Panc1 (cell line): Measurements from ENCODE around the gene NPIPA5. TPM values are rescaled to one million over a fixed set of nuclear protein-coding genes. Genes with fewer than 3 reads are reported as not detected.
"Not testable (repeated sequence)": the region's sequence is repeated elsewhere in the genome, so short reads cannot be mapped to it uniquely, and the experiment has no call there.

ENCODE experiments used
- ATAC-seq: fragments of 200-7000 bp; cut with Tn5 transposase; 2 replicates; pipeline ENCODE4 v1.9.1; 2020; ENCODE audit warnings: mild to moderate bottlenecking, moderate library complexity
- BruUV-seq: library from RNA; stranded (reverse); fragments of 400-500 nt; replicated peaks from 2 replicates; lab custom pipeline; 2021; lab: Mats Ljungman, UMichigan
- CTCF ChIA-PET: fragments of 300-600 bp; sonication (Branson Sonifier 250); formaldehyde crosslinking; loops from one replicate; lab custom pipeline; 2022; ENCODE audit warnings: antibody characterized with exemption; lab: Charles Lee
- POLR2A ChIA-PET: fragments of 300-600 bp; sonication (Branson Sonifier 250); formaldehyde crosslinking; loops from one replicate; lab custom pipeline; 2022; ENCODE audit warnings: antibody characterized with exemption; lab: Charles Lee
- DNase-seq: peaks from one replicate; pipeline ENCODE4 v3.0.0-alpha.2; 2010; ENCODE audit warnings: low read depth, low spot score
- H3K27ac ChIP-seq: 2 replicates; pipeline ENCODE4 v1.5.1; 2011; ENCODE audit warnings: mild to moderate bottlenecking, low read length, inconsistent platforms
- H3K27me3 ChIP-seq: fragments of 200-500 bp; sonication (Bioruptor generic); 2 replicates; pipeline ENCODE4 v1.6.0; 2014; ENCODE audit warnings: low read length, inconsistent platforms; ENCODE audit not compliant: control insufficient read depth, insufficient read depth
- H3K36me3 ChIP-seq: fragments of 200-500 bp; sonication (Bioruptor generic); 2 replicates; pipeline ENCODE4 v1.5.1; 2014; ENCODE audit warnings: inconsistent platforms, mild to moderate bottlenecking, low read length, moderate library complexity; ENCODE audit not compliant: control insufficient read depth, insufficient read depth
- H3K4me1 ChIP-seq: 2 replicates; pipeline ENCODE4 v1.5.1; 2011; ENCODE audit warnings: inconsistent platforms, mild to moderate bottlenecking, low read length, moderate library complexity; ENCODE audit not compliant: control insufficient read depth, insufficient read depth
- H3K4me3 ChIP-seq, 2 experiments: 2 replicates each; pipeline ENCODE4 v1.5.1; 2011 to 2012; ENCODE audit warnings: low read depth in 2 of 2, low read length in 2 of 2, mild to moderate bottlenecking in 2 of 2, inconsistent platforms in 1 of 2, moderate library complexity in 1 of 2
- H3K9me3 ChIP-seq: fragments of 200-500 bp; sonication (Bioruptor generic); 2 replicates; pipeline ENCODE4 v1.5.1; 2014; ENCODE audit warnings: low read depth, mild to moderate bottlenecking, inconsistent platforms, low read length, moderate library complexity; ENCODE audit not compliant: control insufficient read depth, insufficient read depth
- CTCF ChIP-seq: fragments of 450-650 bp; IDR thresholded peaks from 2 replicates; pipeline ENCODE4 v1.5.1; 2017; ENCODE audit warnings: mild to moderate bottlenecking
- POLR2AphosphoS5 ChIP-seq: IDR thresholded peaks from 2 replicates; pipeline ENCODE4 v1.6.1; 2012; ENCODE audit warnings: mild to moderate bottlenecking, low read depth, low read length, moderate library complexity
- SIN3A ChIP-seq: IDR thresholded peaks from 2 replicates; pipeline ENCODE4 v1.6.1; 2012; ENCODE audit warnings: low read depth, mild to moderate bottlenecking, low read length, moderate library complexity, borderline replicate concordance; ENCODE audit not compliant: insufficient read depth
- TCF7L2 ChIP-seq: IDR thresholded peaks from 2 replicates; pipeline ENCODE4 v1.6.1; 2011; ENCODE audit warnings: mild to moderate bottlenecking, low read depth, low read length, inconsistent platforms
- in situ Hi-C: cut with HindIII; loops from 2 replicates; pipeline ENCODE4 v1.10.0; 2016; ENCODE audit warnings: low sequenced_read_pairs, low pct_unique_long_range_greater_than_20kb
- intact Hi-C: fragments of 100-400 bp; cut with micrococcal nuclease; formaldehyde crosslinking; loops from one replicate; pipeline ENCODE4 v1.10.0; 2022; ENCODE audit not compliant: unreplicated experiment
- total RNA-seq: library from RNA; stranded (reverse); gene quantifications from one replicate; pipeline ENCODE4 v1.2.1, GENCODE V29; 2021; ENCODE audit not compliant: unreplicated experiment
- TF ChIP-seq, protein P1 (sequence below), 2 experiments: IDR thresholded peaks; 2 replicates each; pipeline ENCODE4 v1.6.1; 2011 to 2012; ENCODE audit warnings: low read depth in 2 of 2, control low read depth in 1 of 2, low read length in 1 of 2, mild to moderate bottlenecking in 1 of 2, moderate library complexity in 1 of 2; ENCODE audit not compliant: insufficient read depth in 1 of 2

The NPIPA5 gene
- total RNA-seq, 1 experiment from 2014 or later, result 0.26 TPM

DNA sequence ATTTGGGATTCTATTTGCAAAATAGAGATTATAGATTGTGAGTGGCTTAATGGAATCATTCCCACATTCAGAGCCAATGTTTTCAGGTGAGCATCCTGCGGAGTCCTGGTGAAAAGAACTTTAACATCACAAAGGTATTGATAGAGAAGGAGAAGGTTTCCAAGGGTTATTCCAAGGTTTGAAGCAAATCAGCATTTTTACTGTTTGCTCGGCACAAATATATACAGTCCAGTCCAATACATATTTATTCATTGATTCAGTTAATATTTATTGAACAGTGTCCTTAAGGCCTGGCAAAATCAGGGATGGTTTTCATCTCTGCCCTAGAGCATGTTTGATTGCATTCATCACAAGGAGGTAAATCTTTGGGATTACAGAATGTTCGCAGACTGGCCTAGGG lies 23.9 kb upstream of the NPIPA5 start:
- in situ Hi-C loops, result no loop called here
- CTCF ChIA-PET, result no interaction called here
- TF ChIP-seq, protein P1, sequence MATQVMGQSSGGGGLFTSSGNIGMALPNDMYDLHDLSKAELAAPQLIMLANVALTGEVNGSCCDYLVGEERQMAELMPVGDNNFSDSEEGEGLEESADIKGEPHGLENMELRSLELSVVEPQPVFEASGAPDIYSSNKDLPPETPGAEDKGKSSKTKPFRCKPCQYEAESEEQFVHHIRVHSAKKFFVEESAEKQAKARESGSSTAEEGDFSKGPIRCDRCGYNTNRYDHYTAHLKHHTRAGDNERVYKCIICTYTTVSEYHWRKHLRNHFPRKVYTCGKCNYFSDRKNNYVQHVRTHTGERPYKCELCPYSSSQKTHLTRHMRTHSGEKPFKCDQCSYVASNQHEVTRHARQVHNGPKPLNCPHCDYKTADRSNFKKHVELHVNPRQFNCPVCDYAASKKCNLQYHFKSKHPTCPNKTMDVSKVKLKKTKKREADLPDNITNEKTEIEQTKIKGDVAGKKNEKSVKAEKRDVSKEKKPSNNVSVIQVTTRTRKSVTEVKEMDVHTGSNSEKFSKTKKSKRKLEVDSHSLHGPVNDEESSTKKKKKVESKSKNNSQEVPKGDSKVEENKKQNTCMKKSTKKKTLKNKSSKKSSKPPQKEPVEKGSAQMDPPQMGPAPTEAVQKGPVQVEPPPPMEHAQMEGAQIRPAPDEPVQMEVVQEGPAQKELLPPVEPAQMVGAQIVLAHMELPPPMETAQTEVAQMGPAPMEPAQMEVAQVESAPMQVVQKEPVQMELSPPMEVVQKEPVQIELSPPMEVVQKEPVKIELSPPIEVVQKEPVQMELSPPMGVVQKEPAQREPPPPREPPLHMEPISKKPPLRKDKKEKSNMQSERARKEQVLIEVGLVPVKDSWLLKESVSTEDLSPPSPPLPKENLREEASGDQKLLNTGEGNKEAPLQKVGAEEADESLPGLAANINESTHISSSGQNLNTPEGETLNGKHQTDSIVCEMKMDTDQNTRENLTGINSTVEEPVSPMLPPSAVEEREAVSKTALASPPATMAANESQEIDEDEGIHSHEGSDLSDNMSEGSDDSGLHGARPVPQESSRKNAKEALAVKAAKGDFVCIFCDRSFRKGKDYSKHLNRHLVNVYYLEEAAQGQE (IDR thresholded peaks at IDR 0.05; ENCODE audit: insufficient read depth in 1 of 2, low read depth in 2 of 2, low read length in 1 of 2), result no peak
- TF ChIP-seq CTCF (no peak), POLR2AphosphoS5 (no peak), TCF7L2 (no peak), SIN3A (no peak)
- intact Hi-C loops, result no loop called here
- H3K9me3 ChIP-seq, result no peaks in the 10 kb centered on the region
- no peak overlapping the region for H3K4me3 ChIP-seq
- H3K4me1 ChIP-seq, result no peaks in the 10 kb centered on the region
- ATAC-seq (no peak), DNase-seq (no peak)
- no peaks in the 10 kb centered on the region for H3K27me3 ChIP-seq
- POLR2A ChIA-PET, result no interaction called here
- H3K36me3 ChIP-seq, result no peaks in the 10 kb centered on the region
- BruUV-seq, result no TSS peak
- no peak overlapping the region for H3K27ac ChIP-seq

DNA sequence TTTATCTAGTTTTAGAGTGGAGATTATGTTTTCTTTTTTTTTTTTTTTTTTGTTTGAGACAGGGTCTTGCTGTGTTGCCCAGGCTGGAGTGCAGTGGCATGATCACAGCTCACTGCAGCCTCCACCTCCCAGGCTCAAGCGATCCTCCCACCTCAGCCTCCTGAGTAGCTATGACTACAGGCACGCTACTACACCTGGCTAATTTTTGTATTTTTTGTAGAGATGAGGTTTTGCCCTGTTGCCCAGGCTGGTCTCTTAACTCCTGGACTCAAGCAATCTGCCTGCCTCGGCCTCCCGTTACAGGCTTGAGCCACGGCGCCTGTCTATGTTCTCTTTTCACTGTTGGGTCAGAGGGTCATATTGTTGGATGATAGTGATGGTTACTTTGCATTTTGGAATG lies 22.2 kb upstream of the NPIPA5 start:
- POLR2A ChIA-PET, DNase-seq, H3K36me3 ChIP-seq, CTCF ChIA-PET, H3K9me3 ChIP-seq, ATAC-seq, in situ Hi-C loops, BruUV-seq, intact Hi-C loops, H3K4me3 ChIP-seq, H3K27me3 ChIP-seq, H3K27ac ChIP-seq, H3K4me1 ChIP-seq: not testable (repeated sequence)

DNA sequence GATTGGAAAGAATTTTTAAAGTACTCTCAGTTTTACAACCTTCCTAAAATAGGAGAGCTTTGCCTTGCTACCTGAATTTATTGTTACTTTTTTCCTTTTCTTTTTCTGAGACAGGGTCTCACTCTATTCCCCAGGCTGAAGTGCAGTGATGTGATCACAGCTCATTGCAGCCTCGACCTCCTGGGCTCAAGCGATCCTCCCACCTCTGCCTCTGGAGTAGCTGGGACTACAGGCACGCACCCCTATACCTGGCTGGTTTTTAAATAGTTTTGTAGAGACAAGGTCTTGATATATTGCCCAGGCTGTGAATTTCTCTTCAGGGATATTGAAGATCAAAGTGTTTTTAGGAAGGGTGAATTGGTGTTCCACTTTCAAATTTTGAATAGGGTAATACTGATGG lies 21.2 kb upstream of the NPIPA5 start:
- no TSS peak for BruUV-seq
- intact Hi-C loops, result no loop called here
- ChIA-PET CTCF (no interaction called here), POLR2A (no interaction called here)
- Histone ChIP-seq H3K36me3 (no peaks in the 10 kb centered on the region), H3K9me3 (no peaks in the 10 kb centered on the region), H3K4me3 (no peak overlapping the region), H3K27ac (no peak overlapping the region), H3K27me3 (no peaks in the 10 kb centered on the region), H3K4me1 (no peaks in the 10 kb centered on the region)
- TF ChIP-seq POLR2AphosphoS5, result no peak
- TF ChIP-seq, protein P1 (IDR thresholded peaks at IDR 0.05; ENCODE audit: insufficient read depth in 1 of 2, low read depth in 2 of 2, low read length in 1 of 2), result no peak
- no peak for TF ChIP-seq TCF7L2
- no peak for TF ChIP-seq SIN3A
- no peak for TF ChIP-seq CTCF
- ATAC-seq (no peak), DNase-seq (no peak)
- in situ Hi-C loops, result no loop called here
